ENCODE data around the gene CFAP299.

CFAP299 gene

DNA sequence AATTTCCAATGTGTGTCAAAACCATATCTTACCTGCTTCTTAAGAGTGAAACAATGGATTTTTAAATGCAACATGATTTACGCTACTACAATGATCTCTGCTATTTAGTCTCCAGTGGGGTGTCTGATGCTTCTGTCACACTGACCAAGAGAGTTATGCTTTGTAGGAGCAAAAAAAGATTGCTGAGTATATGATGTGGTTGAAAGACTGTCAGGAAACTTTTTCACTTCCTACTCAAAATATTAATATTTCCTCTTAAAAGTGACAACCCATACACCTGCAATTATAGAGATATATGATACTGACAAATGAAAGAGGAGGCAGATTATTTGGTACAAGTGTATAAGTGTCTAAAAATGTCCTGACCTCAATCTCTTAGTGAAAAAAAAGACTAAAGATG, 589.8 kb downstream of the CFAP299 start:
- DNase-seq (ENCODE audit: low spot score), result no peak

DNA sequence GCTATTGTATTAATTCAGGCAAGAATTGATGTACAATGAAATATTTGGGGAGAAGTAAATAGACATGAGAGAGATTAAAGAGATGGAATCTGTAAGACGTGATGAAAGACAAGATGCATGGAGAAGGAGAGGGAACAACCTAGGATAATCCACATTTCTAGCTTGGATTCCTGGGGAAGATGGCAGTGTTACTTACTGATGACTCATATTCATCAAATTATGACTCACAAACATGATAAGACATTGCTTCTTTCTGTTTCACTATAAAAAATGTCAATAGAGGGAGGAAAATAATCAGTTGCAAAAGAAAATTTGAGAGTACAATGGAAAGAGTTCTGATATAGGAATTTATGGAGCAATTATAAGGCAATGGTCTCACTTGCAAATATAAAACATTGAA, 590.9 kb downstream of the CFAP299 start:
- no peak for DNase-seq (ENCODE audit: low spot score)

DNA sequence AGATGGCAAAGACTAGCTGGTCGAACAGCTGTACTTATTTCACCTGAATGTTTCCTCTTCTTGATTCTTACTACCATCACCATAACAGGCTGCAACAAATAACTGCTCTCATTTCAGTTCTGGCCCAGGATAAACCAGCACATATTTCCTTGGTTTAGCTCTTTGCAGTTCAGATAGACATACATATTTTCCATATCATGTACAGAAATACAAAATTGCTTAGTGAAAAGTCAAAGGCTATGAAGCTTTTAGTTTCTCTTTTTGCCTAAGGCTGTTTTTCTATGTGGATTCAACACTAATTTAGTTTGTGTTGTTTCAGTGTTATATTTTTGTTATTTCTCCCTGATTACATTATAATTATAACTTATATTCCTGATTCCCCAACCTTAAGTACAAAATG, 591.4 kb downstream of the CFAP299 start:
- no peak for DNase-seq (ENCODE audit: low spot score)

DNA sequence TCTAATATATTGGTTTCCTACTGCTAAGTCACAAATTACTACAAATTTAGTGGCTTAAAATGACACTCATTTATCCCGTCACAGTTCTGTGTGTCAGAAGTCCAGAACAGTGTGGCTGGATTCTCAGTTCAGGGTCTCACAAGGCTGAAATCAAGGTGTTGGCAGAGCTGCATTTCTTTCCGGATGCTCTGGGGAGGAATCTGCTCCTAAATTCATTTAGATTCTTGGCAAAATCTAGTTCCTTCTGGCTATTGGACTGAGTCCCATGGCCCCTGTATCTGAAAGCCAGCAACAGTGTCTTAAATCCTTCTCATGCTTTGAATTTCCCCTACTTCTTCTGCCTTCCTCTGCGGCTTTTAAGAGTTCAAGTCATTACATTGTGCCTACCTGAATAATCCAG, 591.9 kb downstream of the CFAP299 start:
- no peak for DNase-seq (ENCODE audit: low spot score)

DNA sequence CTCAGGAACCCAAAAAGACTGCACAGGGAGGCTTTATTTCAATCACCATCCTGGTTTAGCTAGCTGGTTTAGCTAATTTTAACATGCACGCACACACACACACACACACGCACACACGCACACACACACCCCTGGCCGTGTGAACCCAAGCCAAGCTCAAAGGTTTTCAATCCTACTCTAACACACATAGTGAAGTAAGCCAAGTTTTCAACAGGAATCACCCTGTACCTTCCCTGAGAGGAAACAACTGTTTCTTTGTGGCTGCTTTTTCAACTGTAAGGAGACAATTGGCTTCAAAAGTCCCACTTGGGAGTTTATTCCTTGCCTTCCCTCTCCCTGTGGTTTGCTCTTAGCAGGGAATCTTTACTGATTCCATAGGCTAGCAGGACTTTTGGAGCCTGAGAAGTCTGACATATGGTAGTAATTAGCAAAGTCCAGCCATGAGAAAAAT, 596.1 kb downstream of the CFAP299 start:
- no peak for DNase-seq (ENCODE audit: low spot score)

DNA sequence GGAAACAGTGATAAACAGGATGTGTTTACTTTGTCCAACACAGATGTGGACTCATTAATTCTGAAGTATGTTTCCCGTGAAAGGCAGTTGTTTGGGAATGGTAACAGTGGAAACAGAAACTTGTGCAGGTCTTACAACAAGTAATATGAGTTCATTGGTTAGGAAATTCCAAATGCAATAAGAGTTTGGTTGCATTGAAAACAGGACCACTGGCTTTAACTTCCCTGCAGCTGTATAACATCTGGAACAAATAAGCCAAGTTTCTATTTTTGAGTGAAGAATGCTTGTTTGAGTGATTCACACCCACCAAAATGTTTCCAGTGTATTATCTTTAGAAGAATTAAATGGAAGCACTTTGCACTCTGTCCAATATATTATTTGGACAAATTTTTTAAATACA, 612.6 kb downstream of the CFAP299 start:
- no peak for DNase-seq (ENCODE audit: low spot score)

DNA sequence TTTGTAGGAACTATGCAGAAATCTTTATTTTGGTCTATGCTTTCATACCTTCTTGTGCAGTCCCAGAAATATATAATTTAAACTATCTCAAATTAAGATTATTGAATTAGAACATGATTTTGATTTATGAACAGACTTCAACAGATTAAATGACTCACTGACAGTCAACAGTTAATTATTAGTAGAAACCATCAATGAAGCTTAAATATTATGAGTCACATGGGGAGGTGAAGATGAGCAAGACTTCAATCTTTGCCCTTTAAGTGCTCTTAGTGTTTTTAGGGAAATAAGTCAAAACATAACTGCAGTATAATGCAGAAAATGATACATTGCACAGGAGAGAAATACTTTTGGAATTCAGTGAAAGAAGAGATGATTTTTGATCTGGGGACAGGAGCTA, 613.5 kb downstream of the CFAP299 start:
- DNase-seq (ENCODE audit: low spot score), result no peak

DNA sequence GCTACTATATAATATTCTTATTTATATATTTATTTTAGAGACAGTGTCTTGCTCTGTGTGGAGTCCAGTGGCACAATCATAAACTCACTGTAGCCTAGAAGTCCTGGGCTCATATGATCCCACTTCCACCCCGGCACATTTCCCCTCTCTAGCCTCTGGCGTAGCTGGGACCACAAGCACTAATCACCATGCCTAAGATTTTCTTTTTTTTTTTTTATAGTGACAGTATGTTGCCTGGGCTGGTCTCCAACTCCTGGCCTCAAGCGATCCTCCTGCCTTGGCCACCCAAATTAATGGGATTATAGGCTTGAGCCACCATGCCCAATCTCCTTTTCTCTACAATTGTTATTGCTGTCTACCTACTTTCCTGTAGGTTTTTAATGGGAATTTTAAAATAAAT, 620.9 kb downstream of the CFAP299 start:
- no peak for DNase-seq (ENCODE audit: low spot score)

DNA sequence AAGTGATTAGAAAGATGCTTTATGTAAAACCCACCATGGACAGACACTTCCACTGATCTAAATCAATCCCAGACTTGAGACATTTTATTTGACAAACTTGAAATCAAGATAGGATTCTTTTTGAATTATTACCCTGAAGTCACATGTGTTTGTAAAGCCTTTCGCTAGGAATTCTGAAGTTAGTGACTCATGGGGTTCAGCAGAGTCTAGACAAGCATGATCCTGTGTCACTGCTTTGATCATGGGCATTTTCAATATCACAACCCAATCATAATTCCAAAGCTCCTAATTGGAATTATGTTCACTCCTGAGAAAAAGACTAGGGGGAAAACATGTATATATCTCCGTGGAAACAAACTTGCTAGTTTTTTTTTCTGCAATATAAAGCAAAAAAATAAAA, 627.5 kb downstream of the CFAP299 start:
- no peak for DNase-seq (ENCODE audit: low spot score)

DNA sequence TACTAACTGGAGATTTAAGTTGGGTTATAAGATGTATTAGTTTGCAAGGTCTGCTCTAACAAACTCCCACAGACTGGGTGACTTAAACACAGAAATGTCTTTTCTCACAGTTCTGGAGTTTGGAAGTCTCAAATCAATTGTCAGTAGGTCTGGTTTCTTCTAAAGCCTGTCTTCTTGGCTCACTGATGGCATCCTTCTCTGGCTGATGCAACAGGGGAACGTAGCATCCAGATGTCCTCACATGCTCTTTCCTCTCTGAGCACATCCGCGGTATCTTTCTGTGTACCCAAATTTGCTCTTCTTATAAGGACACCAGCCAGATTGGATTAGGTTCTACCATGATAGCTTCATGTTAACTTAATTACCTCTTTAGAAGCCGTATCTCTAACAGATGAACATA, 631.8 kb downstream of the CFAP299 start:
- no peak for DNase-seq (ENCODE audit: low spot score)

DNA sequence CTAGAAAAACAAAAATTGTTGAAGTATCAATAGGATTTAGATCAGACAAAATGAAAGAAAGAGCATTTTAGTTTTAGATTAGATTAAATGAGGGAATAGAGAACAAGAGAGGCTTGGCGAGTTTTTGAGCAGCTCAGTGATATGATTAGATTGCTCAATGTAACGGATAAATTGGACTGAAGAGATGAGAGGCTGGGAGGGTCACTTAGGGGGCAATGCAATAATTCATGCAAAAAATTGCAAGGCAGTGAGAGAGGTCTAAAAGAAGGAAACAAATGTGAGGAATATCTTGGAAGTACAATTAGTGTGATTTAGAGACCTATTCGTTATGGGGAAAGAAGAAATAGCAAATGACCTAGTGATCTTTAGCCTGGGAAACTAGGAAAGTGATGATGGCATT, 644.7 kb downstream of the CFAP299 start:
- DNase-seq (ENCODE audit: low spot score), result no peak

DNA sequence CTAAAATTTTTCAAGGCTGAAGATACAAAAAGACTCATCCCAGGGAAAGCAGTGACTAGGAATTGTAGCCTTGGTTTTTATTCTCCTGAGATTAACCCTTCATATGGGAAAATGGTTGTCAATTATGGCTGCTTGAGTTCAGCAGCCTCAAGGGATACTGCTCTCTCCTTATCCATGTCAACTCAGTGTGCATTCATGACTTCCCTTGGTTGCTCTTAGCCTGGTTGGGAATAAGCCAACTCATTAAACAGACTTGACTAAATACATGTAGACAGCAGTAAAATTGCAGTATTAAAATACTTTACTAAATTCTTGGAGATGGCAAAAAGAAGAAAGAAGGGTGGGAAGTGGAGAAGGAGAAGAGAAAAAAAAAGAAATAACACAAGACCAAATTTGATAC, 650.5 kb downstream of the CFAP299 start:
- no peak for DNase-seq (ENCODE audit: low spot score)

DNA sequence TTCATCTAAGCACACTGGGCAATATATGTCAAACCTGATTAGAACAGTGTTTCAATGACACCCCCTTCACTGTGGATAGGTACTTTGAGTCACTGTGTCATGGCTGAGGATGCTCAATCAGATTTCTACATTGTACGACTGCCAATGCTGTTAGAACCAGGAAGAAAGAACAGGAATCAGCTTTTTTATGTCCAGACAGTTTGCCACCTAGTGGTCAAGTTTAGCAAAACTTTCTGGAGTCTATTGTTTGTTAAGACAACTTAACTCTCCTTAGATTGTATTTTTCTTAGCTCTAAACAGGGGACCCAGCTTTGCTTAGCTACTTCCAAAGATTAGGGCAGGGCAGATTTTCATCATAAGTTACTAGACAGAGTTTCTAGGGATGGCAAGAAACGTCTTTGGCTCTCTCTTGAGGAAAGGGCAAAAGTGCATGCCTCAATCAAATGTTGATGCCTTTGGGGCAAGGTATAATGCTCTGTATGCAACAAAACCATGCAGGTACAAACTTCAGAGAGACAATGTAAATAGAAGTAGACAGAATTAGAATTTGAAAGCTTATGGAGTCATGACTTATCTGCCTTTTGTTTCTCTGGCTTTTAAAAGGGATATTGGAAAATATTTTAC, 654.5 kb downstream of the CFAP299 start:
- peak; percentile 40 for DNase-seq (ENCODE audit: low spot score)

DNA sequence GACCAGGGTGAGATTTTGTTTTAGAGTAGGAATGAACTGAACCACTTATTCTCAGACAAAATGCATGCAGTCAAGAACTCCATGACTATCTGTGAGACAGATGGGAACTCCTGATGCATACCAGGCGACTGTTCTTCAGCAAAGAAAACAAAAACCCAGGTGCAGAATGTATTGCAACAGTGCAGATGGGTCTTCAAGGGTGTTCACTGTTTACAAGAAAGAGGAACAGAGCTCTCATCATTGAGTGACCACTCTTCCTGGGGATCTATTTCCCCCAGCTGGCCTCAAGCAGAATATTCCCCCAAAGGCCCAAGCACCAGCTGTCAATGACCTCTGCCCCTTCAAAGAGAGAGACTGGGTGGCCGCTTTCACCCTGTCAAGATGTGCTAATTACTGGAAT, 655.3 kb downstream of the CFAP299 start:
- DNase-seq (ENCODE audit: low spot score), result no peak

DNA sequence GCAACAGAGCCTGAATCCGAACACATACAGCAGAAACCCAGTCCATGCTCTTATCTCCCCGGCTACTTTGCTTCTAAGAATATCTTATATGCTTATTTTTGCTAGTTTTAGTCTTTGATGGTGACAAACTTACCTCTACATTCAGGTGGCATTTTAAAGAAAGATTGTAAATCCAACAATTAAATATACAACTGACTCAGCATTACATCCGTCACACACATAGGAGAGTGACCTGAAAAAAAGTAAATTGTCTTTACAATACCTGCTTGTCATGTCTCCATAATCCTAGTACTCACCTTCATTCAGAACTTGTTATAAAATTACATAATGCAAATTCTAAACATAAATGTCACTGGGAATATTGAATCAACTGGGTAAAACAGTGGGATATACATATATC, 664.4 kb downstream of the CFAP299 start:
- no peak for DNase-seq (ENCODE audit: low spot score)

DNA sequence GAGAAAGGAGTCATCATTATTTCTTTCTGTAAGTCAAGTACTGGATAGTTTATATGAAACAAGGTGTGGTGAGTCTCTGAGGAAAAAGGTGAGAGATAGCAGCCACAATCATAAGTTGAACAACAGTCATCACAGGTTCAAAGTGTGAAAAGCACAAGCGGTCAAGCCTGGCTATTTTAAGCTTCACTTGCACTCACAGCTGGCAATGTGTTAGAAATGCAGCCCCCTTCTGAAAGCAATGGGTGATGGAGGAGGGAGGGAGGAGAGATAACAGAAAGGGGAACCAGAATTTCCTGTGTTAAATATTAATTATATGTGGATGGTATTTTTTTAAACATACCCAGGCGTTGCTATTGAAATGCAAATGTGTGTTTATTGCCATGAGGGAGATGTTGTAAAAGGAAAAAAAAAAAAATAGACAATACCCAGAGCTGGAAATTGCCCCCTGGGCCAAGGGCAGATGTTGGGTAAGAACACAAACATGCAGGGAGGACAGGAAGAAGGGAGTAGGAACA, 668.1 kb downstream of the CFAP299 start:
- no peak for DNase-seq (ENCODE audit: low spot score)

DNA sequence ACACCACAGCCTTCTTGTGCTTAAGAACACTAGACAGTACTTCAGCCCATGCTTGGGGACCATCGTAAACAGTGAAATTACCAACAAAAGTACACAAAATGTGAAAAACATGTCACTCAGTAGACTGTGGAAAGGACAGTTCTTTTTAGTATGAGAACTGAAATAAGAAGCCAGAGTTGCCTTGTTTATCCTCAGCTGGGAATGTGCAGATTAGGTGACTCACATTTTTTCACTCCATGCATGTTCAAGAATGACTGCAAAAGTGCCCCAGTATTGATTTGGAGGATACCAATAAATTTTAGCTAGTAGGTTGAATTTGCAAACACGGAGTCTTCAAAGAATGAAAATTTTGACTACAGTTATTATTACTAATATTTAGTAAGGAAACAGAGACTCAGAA, 671.9 kb downstream of the CFAP299 start:
- no peak for DNase-seq (ENCODE audit: low spot score)

All from AG08396 (cell line).